CD4-positive, alpha-beta memory T cell (primary cell): ENCODE data around the gene MAPRE2. TPM values are rescaled to one million over a fixed set of nuclear protein-coding genes. Genes with fewer than 3 reads are reported as not detected.
"Not testable (repeated sequence)": the region's sequence is repeated elsewhere in the genome, so short reads cannot be mapped to it uniquely, and the experiment has no call there.

Experiments used
- CTCF ChIA-PET: fragments of 350-600 bp; sonication (Branson Sonifier 250); formaldehyde crosslinking; loops from one replicate; lab custom pipeline; 2021; ENCODE audit warnings: inconsistent platforms; ENCODE audit not compliant: partially characterized antibody; lab: Charles Lee
- POLR2A ChIA-PET: fragments of 350-600 bp; sonication (Branson Sonifier 250); formaldehyde crosslinking; loops from one replicate; lab custom pipeline; 2021; ENCODE audit not compliant: partially characterized antibody; lab: Charles Lee
- DNase-seq, 5 donors: peaks; one replicate each; pipeline versions ENCODE4 v3.0.0 to v3.0.0-alpha.2; 2020 to 2022; ENCODE audit warnings: mixed read lengths in 1 of 5
- H3K27ac ChIP-seq: one replicate; pipeline ENCODE4 v1.7.0; 2013; ENCODE audit warnings: low read depth, low read length
- H3K27me3 ChIP-seq: 2 replicates; pipeline ENCODE4 v1.7.0; 2013; ENCODE audit warnings: mild to moderate bottlenecking, low read length, moderate library complexity; ENCODE audit not compliant: insufficient read depth
- H3K36me3 ChIP-seq: 2 replicates; pipeline ENCODE4 v1.7.0; 2013; ENCODE audit warnings: mild to moderate bottlenecking, low read length, moderate library complexity; ENCODE audit not compliant: insufficient read depth
- H3K4me1 ChIP-seq: 2 replicates; pipeline ENCODE4 v1.7.0; 2013; ENCODE audit warnings: mild to moderate bottlenecking, low read length, moderate library complexity; ENCODE audit not compliant: insufficient read depth
- H3K4me3 ChIP-seq, 2 donors: one replicate each; pipeline ENCODE4 v1.7.0; 2013; ENCODE audit warnings: low read length in 2 of 2, mild to moderate bottlenecking in 1 of 2
- H3K9me3 ChIP-seq, 2 donors: one replicate each; pipeline ENCODE4 v1.7.0; 2013; ENCODE audit warnings: low read length in 2 of 2, control low read depth in 1 of 2; ENCODE audit not compliant: control insufficient read depth in 1 of 2
- H3K27ac Mint-ChIP-seq, 7 donors: one replicate each; pipeline ENCODE4 v1.8.0; 2020 to 2021; ENCODE audit warnings: mixed read lengths in 7 of 7, mild to moderate bottlenecking in 6 of 7, inconsistent platforms in 3 of 7, moderate library complexity in 3 of 7
- H3K27me3 Mint-ChIP-seq, 2 donors: one replicate each; pipeline ENCODE4 v1.8.0; 2020 to 2021; ENCODE audit warnings: mixed read lengths in 2 of 2
- H3K36me3 Mint-ChIP-seq, 2 donors: one replicate each; pipeline ENCODE4 v1.8.0; 2020 to 2021; ENCODE audit warnings: mixed read lengths in 2 of 2, inconsistent platforms in 1 of 2, mild to moderate bottlenecking in 1 of 2
- H3K4me1 Mint-ChIP-seq, 4 donors: one replicate each; pipeline ENCODE4 v1.8.0; 2020 to 2021; ENCODE audit warnings: mixed read lengths in 4 of 4, mild to moderate bottlenecking in 1 of 4
- H3K4me3 Mint-ChIP-seq, 8 donors: one replicate each; pipeline ENCODE4 v1.8.0; 2020 to 2021; ENCODE audit warnings: mixed read lengths in 8 of 8, mild to moderate bottlenecking in 7 of 8, moderate library complexity in 6 of 8, inconsistent platforms in 3 of 8
- H3K9me3 Mint-ChIP-seq, 8 donors: one replicate each; pipeline ENCODE4 v1.8.0; 2020 to 2021; ENCODE audit warnings: mixed read lengths in 8 of 8, mild to moderate bottlenecking in 5 of 8, inconsistent platforms in 3 of 8, moderate library complexity in 1 of 8
- intact Hi-C: fragments of 100-400 bp; cut with micrococcal nuclease; formaldehyde crosslinking; loops from one replicate; pipeline ENCODE4 v1.15.1; 2023
- polyA plus RNA-seq, 2 donors: library from polyadenylated mRNA; unstranded; fragments of 300-500 nt; fragmentation: Illumina TruSeq; gene quantifications; one replicate each; pipeline ENCODE4 v1.2.3, GENCODE V29; 2021
- total RNA-seq, 2 experiments: library from RNA; stranded (reverse); gene quantifications; one replicate each; pipeline ENCODE4 v1.2.3, GENCODE V29; 2021

Gene MAPRE2
- total and polyA plus RNA-seq, 4 experiments from 2014 or later, result 48.8 to 100 (median 60.3) TPM

DNA sequence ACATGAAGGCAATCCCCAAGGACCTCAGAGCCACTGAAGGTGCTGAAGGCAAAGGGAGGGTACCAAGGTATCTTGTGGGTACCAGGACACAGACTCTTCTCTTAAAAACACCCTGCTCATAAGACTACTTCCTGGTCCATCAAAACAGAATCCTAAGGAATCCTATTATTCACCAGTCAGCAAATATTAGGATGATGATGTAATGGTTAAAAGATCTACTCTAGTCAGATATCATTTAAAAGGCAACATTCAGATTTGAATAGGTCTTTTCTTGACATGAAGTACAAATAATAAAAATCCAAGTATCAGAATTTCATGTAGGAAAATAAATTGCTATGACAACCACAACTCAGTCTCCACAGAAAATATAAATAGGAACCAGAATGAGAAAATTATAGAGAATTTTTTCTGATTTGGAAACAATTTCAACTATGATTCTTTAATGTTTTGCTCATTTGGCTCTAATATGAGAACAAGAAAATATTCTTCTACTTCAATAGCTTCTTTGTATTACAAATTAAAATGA is 121.9 kb downstream of the MAPRE2 start:
- H3K9me3 ChIP-seq, result no peaks in the 10 kb centered on the region
- no peaks in the 10 kb centered on the region for H3K27me3 ChIP-seq
- Mint-ChIP-seq H3K4me1 (peaks cover 6 to 9% (median 8%) of the 10 kb centered on the region in 4 donors), H3K4me3 (no peak overlapping the region), H3K27ac (no peak overlapping the region), H3K36me3 (no peaks in the 10 kb centered on the region), H3K9me3 (no peaks in the 10 kb centered on the region), H3K27me3 (peaks cover 5 to 6% of the 10 kb centered on the region in 2 donors)
- ChIA-PET CTCF (no interaction called here), POLR2A (no interaction called here)
- no peak overlapping the region for H3K27ac ChIP-seq
- intact Hi-C loops, result no loop called here
- H3K4me3 ChIP-seq, result no peak overlapping the region
- no peaks in the 10 kb centered on the region for H3K36me3 ChIP-seq
- no peaks in the 10 kb centered on the region for H3K4me1 ChIP-seq
- DNase-seq, result no peak

DNA sequence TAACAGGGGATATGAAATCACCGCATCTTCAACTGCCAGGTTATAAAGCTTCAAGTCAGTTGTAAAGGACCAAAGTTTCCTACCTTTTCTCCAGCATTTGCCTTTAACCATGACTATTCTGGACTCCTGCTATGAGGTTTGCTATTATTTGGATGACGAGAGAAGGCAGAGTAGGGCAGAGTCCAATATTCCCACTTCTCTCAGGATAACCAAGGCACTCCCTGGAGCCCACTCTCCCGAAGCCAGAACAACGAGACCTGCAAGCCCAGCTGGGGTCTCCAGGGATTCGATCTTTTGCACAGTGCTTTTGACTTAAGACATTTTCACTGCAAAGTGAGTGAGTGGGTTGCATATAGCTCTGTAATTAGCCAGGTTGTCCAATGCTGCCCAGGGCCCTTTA is 122.5 kb downstream of the MAPRE2 start:
- intact Hi-C loops, result no loop called here
- no peak overlapping the region for H3K4me3 Mint-ChIP-seq
- DNase-seq, result no peak

DNA sequence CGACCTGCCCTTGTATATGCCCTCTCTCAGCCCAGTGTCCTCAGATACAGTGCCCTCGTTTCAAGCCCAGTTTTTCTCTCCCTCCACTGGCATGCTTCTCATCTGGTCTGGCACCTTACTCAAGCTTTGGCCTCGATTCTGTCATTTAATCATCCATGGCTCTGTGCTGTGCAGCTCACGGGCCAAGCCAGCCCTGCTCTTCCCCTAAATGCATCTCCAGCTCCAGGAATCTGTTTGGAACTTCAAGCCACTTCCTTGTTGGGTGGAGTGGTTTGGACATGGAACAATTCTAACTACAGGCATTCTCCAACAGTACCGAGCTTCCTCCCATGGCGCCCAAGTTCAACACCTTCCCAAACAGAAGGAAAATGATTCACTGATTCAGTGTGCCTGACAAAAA is 122.9 kb downstream of the MAPRE2 start:
- DNase-seq, result no peak
- intact Hi-C loops, result no loop called here
- Histone ChIP-seq H3K27me3 (no peaks in the 10 kb centered on the region), H3K27ac (no peak overlapping the region), H3K36me3 (no peaks in the 10 kb centered on the region), H3K4me1 (no peaks in the 10 kb centered on the region), H3K4me3 (no peak overlapping the region), H3K9me3 (no peaks in the 10 kb centered on the region)
- POLR2A ChIA-PET, result no interaction called here
- peaks cover 5 to 7% of the 10 kb centered on the region in 2 donors for H3K27me3 Mint-ChIP-seq
- no peaks in the 10 kb centered on the region for H3K9me3 Mint-ChIP-seq
- H3K27ac Mint-ChIP-seq, result no peak overlapping the region
- H3K4me3 Mint-ChIP-seq, result no peak overlapping the region
- H3K4me1 Mint-ChIP-seq, result peaks cover 1 to 5% (median 2%) of the 10 kb centered on the region in 4 donors
- CTCF ChIA-PET, result no interaction called here
- no peaks in the 10 kb centered on the region for H3K36me3 Mint-ChIP-seq

More for the DNA sequence above, 122.5 kb downstream of the MAPRE2 start:
- Mint-ChIP-seq H3K27ac (no peak overlapping the region), H3K36me3 (no peaks in the 10 kb centered on the region), H3K4me1 (peaks cover 6 to 9% (median 6%) of the 10 kb centered on the region in 4 donors), H3K9me3 (no peaks in the 10 kb centered on the region), H3K27me3 (peaks cover 5 to 8% of the 10 kb centered on the region in 2 donors)
- Histone ChIP-seq H3K36me3 (no peaks in the 10 kb centered on the region), H3K4me3 (no peak overlapping the region), H3K9me3 (no peaks in the 10 kb centered on the region), H3K27me3 (no peaks in the 10 kb centered on the region), H3K27ac (no peak overlapping the region), H3K4me1 (no peaks in the 10 kb centered on the region)
- ChIA-PET POLR2A (no interaction called here), CTCF (no interaction called here)

GRCh38 chr18:35167332-35167731 is 126.1 kb downstream of the MAPRE2 start:
- no peaks in the 10 kb centered on the region for H3K27me3 ChIP-seq
- Mint-ChIP-seq H3K4me1 (peaks cover 0 to 2% (median 0%) of the 10 kb centered on the region in 4 donors), H3K27me3 (peaks cover 3 to 9% of the 10 kb centered on the region in 2 donors), H3K27ac (no peak overlapping the region), H3K36me3 (no peaks in the 10 kb centered on the region), H3K4me3 (no peak overlapping the region), H3K9me3 (no peaks in the 10 kb centered on the region)
- intact Hi-C loops, result no loop called here
- CTCF ChIA-PET, result no interaction called here
- H3K4me1 ChIP-seq, result no peaks in the 10 kb centered on the region
- no peak for DNase-seq
- H3K27ac ChIP-seq, result no peak overlapping the region
- POLR2A ChIA-PET, result no interaction called here
- no peak overlapping the region for H3K4me3 ChIP-seq
- H3K9me3 ChIP-seq, result no peaks in the 10 kb centered on the region
- no peaks in the 10 kb centered on the region for H3K36me3 ChIP-seq

GRCh38 chr18:35167857-35168256 is 126.6 kb downstream of the MAPRE2 start:
- no peaks in the 10 kb centered on the region for H3K9me3 Mint-ChIP-seq
- intact Hi-C loops, result no loop called here
- CTCF ChIA-PET, result no interaction called here

DNA sequence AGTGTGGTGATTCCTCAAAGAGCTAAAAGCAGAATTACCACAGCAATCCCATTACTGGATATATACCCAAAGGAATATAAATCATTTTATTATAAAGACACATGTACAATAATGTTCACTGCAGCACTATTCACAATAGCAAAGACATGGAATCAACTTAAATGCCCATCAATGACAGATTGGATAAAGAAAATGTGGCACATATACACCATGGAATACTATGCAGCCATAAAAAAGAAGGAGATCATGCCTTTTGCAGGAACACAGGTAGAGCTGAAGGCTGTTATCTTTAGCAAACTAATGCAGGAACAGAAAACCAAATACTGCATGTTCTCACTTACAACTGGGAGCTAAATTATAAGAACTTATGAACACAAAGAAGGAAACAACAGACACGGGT is 129.1 kb downstream of the MAPRE2 start:
- H3K9me3 ChIP-seq, H3K27ac ChIP-seq, H3K27ac Mint-ChIP-seq, intact Hi-C loops, H3K36me3 ChIP-seq, H3K4me3 ChIP-seq, DNase-seq, POLR2A ChIA-PET, H3K27me3 Mint-ChIP-seq, H3K27me3 ChIP-seq, H3K36me3 Mint-ChIP-seq, H3K4me3 Mint-ChIP-seq, H3K4me1 Mint-ChIP-seq, H3K4me1 ChIP-seq, H3K9me3 Mint-ChIP-seq: not testable (repeated sequence)
- CTCF ChIA-PET, result interaction anchor here (1.3 kb wide), 2 partner anchors 164 to 216 kb away, joined by 3 to 5 read pairs; no protein-coding TSS in a partner anchor

More at GRCh38 chr18:35167857-35168256, 126.6 kb downstream of the MAPRE2 start:
- Histone ChIP-seq H3K9me3 (no peaks in the 10 kb centered on the region), H3K36me3 (no peaks in the 10 kb centered on the region), H3K27ac (no peak overlapping the region), H3K27me3 (no peaks in the 10 kb centered on the region), H3K4me3 (no peak overlapping the region), H3K4me1 (no peaks in the 10 kb centered on the region)
- no peak for DNase-seq
- POLR2A ChIA-PET, result no interaction called here
- Mint-ChIP-seq H3K36me3 (no peaks in the 10 kb centered on the region), H3K4me3 (no peak overlapping the region), H3K27me3 (peaks cover 3 to 9% of the 10 kb centered on the region in 2 donors), H3K4me1 (peaks cover 0 to 2% (median 0%) of the 10 kb centered on the region in 4 donors), H3K27ac (no peak overlapping the region)

DNA sequence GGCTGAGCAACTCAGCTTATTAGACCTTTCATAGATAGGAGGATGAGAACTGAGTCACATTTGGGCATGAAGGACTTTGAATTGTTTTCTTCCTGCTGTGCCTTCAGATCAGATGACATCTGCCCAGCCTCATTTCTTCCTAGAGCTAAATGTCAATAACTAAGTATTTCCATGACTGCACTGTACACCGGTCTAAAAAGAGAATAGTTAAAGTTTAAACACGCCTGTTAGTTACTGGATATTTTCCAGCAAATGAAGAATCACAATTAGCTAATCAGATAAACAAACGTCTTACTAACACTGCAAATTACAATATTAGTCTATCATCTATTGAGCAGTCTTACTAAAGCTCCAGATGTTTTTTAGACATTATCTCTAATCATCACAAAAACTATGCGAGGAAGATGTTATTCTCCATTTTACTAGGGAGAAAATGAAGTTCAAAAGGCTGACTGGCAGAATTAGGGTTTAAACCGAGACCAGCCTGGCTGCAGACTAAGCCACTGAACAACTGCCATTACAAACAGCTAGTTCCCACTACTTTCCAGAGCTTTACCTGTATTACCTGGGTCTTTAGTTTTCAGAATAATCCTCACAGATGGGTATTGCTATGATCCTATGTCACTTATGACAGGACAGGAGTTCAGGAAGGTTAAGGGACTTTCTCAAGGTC is 130.2 kb downstream of the MAPRE2 start:
- DNase-seq, result no peak
- Histone ChIP-seq H3K36me3 (no peaks in the 10 kb centered on the region), H3K27ac (no peak overlapping the region), H3K4me1 (peaks cover 7% of the 10 kb centered on the region), H3K27me3 (no peaks in the 10 kb centered on the region), H3K4me3 (no peak overlapping the region), H3K9me3 (no peaks in the 10 kb centered on the region)
- H3K27me3 Mint-ChIP-seq, result peaks cover 0 to 5% of the 10 kb centered on the region in 2 donors
- H3K9me3 Mint-ChIP-seq, result peaks cover 0 to 5% (median 0%) of the 10 kb centered on the region in 8 donors
- intact Hi-C loops, result no loop called here
- no peaks in the 10 kb centered on the region for H3K36me3 Mint-ChIP-seq
- H3K4me3 Mint-ChIP-seq, result no peak overlapping the region
- ChIA-PET CTCF (interaction anchor here (0.5 to 1.6 kb wide), 4 partner anchors 15 to 215 kb away, joined by 3 to 5 read pairs (median 4); no protein-coding TSS in a partner anchor), POLR2A (no interaction called here)
- H3K27ac Mint-ChIP-seq, result no peak overlapping the region
- peaks cover 6 to 8% (median 6%) of the 10 kb centered on the region in 4 donors for H3K4me1 Mint-ChIP-seq
